Measurements from ENCODE around the gene CRYL1.

CRYL1 gene

DNA sequence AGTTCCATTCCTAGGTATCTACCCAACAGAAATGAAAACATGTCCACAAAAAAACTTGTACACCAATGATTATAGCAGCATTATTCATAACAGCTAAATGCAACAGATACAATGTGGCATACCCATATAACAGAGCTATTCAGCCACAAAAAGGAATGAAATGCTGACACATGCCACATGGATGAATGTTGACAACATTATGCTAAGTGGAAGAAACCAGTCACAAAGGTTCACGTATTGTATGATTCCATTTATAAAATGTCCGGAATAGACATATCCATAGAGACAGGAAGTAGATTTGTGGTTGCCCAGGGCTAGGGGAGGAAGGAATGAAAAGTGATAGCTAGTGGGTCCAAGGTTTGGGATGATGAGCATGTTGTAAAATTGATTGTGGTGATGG lies 10.8 kb downstream of the CRYL1 start:
- H3K4me1 ChIP-seq (ENCODE audit: control insufficient read depth in 1 of 2, insufficient read depth in 1 of 2, low read depth in 1 of 2, low read length in 1 of 2) = no peaks in the 10 kb centered on the region
- H3K36me3 ChIP-seq = no peaks in the 10 kb centered on the region
- H3K27me3 ChIP-seq = no peaks in the 10 kb centered on the region
- no peak overlapping the region for H3K27ac ChIP-seq
- no peak overlapping the region for H3K4me3 ChIP-seq (ENCODE audit: low read depth in 1 of 2, low read length in 1 of 2)
- no peaks in the 10 kb centered on the region for H3K9me3 ChIP-seq
- TF ChIP-seq, protein P1, sequence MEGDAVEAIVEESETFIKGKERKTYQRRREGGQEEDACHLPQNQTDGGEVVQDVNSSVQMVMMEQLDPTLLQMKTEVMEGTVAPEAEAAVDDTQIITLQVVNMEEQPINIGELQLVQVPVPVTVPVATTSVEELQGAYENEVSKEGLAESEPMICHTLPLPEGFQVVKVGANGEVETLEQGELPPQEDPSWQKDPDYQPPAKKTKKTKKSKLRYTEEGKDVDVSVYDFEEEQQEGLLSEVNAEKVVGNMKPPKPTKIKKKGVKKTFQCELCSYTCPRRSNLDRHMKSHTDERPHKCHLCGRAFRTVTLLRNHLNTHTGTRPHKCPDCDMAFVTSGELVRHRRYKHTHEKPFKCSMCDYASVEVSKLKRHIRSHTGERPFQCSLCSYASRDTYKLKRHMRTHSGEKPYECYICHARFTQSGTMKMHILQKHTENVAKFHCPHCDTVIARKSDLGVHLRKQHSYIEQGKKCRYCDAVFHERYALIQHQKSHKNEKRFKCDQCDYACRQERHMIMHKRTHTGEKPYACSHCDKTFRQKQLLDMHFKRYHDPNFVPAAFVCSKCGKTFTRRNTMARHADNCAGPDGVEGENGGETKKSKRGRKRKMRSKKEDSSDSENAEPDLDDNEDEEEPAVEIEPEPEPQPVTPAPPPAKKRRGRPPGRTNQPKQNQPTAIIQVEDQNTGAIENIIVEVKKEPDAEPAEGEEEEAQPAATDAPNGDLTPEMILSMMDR (IDR thresholded peaks at IDR 0.05) = no peak

DNA sequence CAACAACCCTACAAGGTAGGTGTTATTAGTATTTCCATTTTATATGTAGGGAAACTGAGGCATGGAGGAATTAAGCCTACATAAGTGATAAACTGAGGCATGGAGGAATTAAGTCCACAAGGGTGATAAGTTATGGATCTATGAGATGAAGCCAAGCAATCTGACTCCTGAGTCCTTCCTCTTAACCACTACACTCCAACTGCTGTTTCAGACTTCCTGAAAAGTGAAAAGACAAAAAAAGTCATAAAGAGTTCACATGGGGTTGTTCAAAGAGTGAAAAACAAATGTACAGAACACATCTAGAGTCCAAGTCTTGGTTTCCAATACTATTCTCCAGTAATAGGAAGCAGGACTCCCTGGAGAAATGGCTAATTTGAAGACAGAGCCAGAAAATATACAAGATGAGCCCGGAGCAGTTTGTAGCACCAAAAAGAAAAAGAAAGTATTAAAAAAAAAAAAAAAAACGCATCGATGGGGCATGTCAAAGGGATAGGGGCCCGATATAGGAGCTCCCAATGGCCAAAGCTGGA lies 12.1 kb downstream of the CRYL1 start:
- Histone ChIP-seq H3K4me1 (ENCODE audit: control insufficient read depth in 1 of 2, insufficient read depth in 1 of 2, low read depth in 1 of 2, low read length in 1 of 2) (no peaks in the 10 kb centered on the region), H3K27me3 (no peaks in the 10 kb centered on the region), H3K27ac (no peak overlapping the region), H3K4me3 (ENCODE audit: low read depth in 1 of 2, low read length in 1 of 2) (no peak overlapping the region), H3K36me3 (no peaks in the 10 kb centered on the region), H3K9me3 (no peaks in the 10 kb centered on the region)
- TF ChIP-seq, protein P1 (IDR thresholded peaks at IDR 0.05) = no peak

DNA sequence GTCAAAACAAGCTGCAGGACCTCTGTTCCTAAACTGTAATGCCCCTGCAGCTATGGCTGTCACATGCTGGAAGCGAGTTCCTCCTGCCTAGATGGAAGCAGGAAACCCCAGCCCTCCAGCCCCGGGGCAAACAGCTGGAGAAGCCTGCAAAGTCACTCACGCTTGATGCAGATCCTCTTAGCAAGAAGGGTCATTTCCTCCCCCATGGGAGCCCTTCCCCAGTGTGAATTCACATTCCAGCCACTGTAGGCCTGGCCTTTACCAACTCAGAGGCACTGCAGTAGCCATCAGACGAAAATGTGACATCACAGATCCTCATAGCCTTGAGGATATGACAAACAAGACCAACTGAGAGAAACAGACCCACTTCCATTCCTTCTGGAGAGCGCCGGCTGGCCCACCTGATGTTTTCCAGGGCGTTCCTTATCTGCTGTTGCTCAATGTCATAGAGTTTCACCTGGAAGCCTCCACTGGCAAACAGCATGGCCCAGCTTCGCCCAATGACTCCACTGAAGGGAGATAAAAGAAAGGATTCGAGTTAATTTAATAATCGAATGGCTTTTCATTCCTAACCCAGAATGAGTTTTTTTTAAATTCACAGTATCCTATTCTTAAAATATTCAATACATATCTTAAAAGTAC lies 13.5 kb downstream of the CRYL1 start:
- no peak overlapping the region for H3K27ac ChIP-seq
- TF ChIP-seq, protein P1 (IDR thresholded peaks at IDR 0.05) = no peak
- no peaks in the 10 kb centered on the region for H3K9me3 ChIP-seq
- H3K27me3 ChIP-seq = no peaks in the 10 kb centered on the region
- no peaks in the 10 kb centered on the region for H3K4me1 ChIP-seq (ENCODE audit: control insufficient read depth in 1 of 2, insufficient read depth in 1 of 2, low read depth in 1 of 2, low read length in 1 of 2)
- no peaks in the 10 kb centered on the region for H3K36me3 ChIP-seq
- H3K4me3 ChIP-seq (ENCODE audit: low read depth in 1 of 2, low read length in 1 of 2) = no peak overlapping the region

DNA sequence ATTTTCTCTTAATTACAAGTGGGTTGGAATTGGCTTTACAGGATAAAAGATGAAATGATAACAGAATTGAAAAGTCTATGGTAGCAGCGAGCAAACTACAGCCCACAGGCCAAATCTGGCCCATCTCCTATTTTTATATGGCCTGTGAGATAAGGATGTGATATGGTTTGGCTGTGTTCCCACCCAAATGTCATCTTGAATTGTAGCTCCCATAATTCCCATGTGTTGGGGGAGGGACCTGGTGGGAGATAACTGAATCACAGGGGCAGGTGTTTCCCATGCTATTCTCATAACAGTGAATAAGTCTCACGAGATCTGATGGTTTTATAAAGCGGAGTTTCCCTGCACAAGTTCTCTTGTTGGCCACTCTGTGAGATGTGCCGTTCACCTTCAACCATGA lies 19.0 kb downstream of the CRYL1 start:
- H3K9me3 ChIP-seq = no peaks in the 10 kb centered on the region
- no peak overlapping the region for H3K27ac ChIP-seq
- no peaks in the 10 kb centered on the region for H3K27me3 ChIP-seq
- TF ChIP-seq, protein P1 (IDR thresholded peaks at IDR 0.05) = no peak
- H3K36me3 ChIP-seq = no peaks in the 10 kb centered on the region
- H3K4me3 ChIP-seq (ENCODE audit: low read depth in 1 of 2, low read length in 1 of 2) = no peak overlapping the region
- H3K4me1 ChIP-seq (ENCODE audit: control insufficient read depth in 1 of 2, insufficient read depth in 1 of 2, low read depth in 1 of 2, low read length in 1 of 2) = peaks cover 1 to 3% of the 10 kb centered on the region in 2 experiments

DNA sequence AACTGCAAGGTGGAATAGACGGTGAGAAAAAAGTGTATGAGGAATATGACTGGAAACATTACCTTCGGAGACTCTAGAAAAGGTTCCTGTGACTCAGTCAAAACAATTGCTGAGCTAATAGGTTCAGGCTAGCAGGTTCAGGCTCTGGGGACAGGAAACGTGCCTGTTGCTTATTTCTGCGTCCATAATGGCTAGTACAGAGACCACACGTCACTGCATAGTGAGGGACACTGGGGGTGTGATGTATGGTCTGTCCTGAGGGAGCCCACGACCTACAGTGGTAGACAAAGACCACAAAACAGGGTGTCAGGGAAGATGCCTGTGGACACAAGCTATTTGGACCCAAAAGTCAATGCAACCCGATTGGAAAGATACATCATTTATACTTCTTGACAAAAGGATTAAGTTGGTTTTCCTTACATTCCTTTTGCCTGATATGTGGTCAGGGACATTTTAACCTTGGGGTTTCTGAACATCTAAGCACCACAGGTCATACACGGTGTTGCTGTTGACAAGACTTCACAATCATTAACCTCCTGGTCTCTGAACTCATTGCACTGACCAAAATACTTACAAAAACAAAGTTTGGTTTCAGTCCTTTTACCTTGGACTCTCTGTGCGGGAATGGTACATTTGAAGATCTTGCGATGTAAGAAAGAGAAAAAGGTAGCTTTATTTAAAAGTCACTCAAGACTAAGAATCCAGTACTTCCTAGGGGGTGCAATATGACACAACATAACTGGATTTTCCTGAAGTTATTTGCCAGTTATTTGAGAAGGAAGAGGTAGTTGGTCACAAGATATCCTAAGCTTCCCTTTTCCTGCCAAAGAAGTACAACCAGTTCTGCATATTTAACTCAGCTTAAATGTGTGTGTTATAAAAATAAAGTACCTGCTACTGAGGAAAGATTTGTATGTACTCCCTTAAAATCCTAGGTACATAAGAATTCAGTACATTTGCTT lies 20.0 kb downstream of the CRYL1 start:
- Histone ChIP-seq H3K9me3 (no peaks in the 10 kb centered on the region), H3K4me1 (ENCODE audit: control insufficient read depth in 1 of 2, insufficient read depth in 1 of 2, low read depth in 1 of 2, low read length in 1 of 2) (peaks cover 9 to 13% of the 10 kb centered on the region in 2 experiments), H3K36me3 (no peaks in the 10 kb centered on the region), H3K27ac (no peak overlapping the region), H3K4me3 (ENCODE audit: low read depth in 1 of 2, low read length in 1 of 2) (no peak overlapping the region), H3K27me3 (no peaks in the 10 kb centered on the region)
- TF ChIP-seq, protein P1 (IDR thresholded peaks at IDR 0.05) = no peak

All from neutrophil (primary cell).